Smooth muscle cell of the brain vasculature (primary cell): ENCODE data around the gene ATPAF1.
A peak's percentile ranks its signal among the peaks of the same experiment; 100 is the strongest.

Experiments
- DNase-seq: peaks from one replicate; pipeline ENCODE4 v3.0.0-alpha.2; 2012; ENCODE audit warnings: low read depth, low spot score

ATPAF1 gene

GRCh38 chr1:46616277-46617107 is 51.7 kb downstream of the ATPAF1 start, which contains the start of gene MOB3C:
Gene MOB3C, minus strand, starts transcription at chr1:46616811. Its CDS starts 3,490 bp downstream, at chr1:46613321.
- DNase-seq, result no peak

DNA sequence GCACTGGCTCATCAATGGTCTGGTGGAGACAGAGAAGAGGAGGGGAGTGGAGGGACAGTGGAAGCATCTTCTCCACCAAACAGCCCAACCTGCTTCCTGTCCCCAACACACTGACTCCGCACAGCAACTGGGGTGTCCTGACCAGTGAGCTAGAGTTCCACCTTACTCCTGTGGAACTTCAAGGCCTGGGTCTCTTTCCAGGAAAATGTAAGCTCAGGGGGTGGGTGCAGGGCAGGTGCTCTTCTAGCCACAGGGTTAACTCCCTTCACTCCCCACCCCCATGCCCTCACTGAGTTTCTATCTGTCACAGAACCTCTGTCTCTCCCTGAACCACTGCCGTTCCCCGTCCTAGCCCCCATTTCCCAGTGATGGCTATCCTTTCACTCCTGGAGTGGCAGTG is 52.4 kb downstream of the ATPAF1 start:
- DNase-seq, result no peak

DNA sequence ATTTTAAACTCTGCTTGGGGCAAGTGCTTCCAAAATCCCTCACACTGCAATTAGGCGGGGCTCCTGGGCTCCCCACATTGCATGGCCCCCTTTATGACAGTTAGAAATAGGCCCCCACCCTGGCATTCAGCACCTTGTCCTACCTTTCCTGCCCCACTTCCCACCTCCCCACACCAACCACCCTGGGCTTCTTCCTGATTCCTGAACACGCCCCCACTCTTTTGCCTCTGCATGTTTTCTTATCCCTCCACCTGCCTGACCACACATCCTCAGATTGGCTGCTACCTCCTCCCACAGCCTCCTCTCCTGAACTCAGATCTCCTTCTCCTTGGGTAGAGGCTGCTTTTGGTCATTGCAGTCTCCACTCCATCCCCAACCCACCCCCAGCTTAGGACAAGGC is 53.1 kb downstream of the ATPAF1 start:
- DNase-seq, result no peak

DNA sequence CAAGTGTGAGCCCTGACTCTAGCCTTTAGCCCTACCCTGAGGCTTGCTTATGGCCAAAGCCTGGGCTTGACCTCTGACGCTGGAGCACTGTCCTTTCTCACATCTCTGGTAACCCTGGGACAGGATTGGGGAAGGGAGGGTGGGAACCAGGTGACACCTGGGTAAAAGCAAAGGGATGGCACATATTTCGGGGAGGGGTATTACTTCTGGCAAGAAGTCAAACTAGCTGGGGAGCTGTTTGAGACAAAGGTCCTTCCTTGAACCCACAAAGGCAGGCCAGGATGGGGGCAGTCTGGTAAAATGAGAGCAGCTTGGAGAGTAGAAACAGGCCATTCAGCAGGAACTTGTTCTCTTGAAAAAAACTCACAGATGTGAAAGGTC is 53.6 kb downstream of the ATPAF1 start:
- DNase-seq, result no peak

- DNase-seq, result no peak
Observed at GRCh38 chr1:46613661-46614603, 54.2 kb downstream of the ATPAF1 start.

DNA sequence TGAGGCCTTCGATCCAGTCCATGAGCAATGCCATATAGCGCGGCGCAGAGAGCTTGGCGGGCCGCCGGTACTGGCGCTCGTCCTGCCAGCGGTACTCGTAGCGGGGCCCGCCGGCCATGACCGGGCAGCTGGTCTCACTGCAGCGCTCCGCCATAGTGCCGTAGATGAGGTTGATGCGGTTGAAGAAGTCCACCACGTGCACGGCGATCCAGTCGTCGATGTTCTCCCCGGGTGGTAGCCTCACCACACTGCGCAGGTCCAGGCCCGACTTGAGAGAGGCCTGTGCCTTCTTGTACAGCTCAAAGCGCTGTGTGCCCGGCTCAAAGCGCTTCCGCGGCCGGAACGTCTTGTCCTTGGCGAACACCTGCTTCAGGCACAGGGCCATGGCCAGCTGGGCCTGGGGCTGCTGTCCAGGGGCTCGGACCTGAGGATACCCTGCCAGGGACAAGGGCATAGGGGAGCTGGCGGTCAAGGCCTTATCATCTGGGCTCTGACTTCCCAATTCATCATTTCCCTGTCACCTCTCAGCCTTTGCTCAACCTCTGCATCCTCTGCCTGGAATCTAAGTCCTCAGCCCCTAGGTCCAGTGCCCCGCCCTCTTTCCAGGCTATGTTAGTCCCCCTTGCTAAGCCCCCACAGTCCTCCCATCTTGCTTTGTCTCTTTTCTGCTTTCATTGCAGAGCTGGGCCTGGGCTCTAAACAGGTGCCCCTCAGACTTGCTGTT is 55.1 kb downstream of the ATPAF1 start:
- no peak for DNase-seq

GRCh38 chr1:46611691-46612221 is 56.4 kb downstream of the ATPAF1 start:
- no peak for DNase-seq

GRCh38 chr1:46607345-46608130 is 60.6 kb downstream of the ATPAF1 start:
- no peak for DNase-seq

DNA sequence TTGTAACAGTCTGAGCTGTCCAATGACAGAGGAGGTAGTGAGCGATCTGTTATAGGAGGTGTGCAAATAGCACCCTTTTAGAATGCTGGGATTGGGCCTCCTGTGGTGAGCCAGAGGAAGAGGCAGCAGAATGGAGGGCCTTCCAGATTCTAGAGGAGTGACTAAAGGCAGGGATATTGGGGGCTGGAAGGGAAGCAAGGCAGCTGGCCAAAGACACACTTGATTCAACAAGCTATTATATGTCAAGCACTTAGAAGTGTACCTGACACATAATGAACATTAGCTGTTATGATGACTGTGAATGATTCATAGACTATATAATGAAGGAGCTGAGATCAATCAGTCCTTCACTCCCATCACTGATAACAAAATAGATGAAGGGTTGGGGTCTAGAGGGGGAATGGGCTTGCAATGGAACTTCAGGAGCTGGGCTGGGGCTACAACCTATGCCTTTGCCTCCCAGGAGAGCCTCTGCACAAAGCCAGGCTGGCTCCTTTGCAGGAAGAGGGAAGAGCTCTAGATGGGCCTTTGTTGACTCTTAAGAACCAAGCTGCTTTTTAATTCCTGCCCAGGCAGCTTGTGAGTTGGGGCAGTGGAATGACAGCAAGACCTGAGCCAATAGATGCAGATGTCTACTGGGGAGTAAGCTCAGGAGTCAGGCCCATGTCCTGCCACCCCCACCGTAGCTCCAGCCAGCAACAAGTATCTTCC is 61.8 kb downstream of the ATPAF1 start:
- no peak for DNase-seq

DNA sequence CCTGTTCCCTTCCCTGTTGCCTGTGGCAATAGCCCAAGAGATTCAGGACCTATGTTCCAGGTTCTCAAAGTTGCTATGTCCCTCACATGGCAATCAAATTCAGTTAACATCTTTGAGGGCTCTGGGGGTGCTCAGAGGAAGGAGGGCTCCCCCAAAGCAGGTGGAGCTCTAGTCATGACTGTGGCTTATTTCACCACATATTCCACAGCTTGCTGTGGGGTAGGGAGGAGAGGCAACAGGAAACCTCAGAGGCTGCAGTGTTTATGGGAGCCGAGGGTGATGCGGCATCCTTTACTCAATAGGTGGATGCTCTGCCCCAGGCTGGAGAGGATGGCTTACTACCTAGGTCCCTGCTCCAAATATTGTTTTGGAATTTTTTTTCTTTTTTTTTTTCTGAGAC is 62.9 kb downstream of the ATPAF1 start:
- no peak for DNase-seq

GRCh38 chr1:46603858-46604549 is 64.2 kb downstream of the ATPAF1 start, which contains the start of gene MKNK1:
Gene MKNK1, minus strand, starts transcription at chr1:46604268. Its CDS starts 20,941 bp downstream, at chr1:46583327.
- DNase-seq, result peak; percentile 82

- no peak for DNase-seq
Observed at GRCh38 chr1:46603481-46603857, 64.7 kb downstream of the ATPAF1 start.

DNA sequence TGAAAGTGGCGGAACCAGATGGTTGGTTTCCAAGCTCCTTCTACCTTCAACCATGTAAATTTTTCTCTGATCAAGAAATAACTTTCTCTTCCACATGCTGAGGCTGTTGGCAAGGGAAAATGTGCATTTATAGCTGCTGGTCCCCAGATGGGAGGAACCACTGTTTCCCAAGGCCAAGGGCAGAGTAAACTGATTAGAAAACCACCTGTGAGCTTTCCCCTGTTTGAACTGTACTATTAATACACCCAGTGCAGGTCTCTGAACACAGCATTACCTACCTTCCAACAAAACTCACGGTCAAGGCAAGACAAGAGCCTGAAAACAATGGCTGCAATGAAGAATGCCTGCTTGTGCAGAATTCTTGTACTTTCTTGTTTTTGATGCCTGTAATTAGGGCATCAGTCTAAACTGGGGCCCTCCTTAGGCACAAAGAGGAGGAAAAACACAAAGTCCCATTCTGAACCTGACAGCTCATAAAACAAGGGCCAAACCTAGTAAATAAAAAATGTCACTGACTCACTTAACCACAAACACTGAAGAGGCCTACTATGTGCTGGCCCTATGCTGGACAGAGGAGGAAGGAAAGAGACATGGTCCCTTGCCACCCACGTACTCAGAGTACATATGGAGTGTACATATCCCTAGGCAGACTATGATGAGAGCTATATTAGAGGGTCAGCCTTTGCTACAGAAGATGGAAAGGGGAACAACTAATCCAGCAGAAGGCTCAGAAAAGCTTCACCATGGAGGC is 66.7 kb downstream of the ATPAF1 start:
- DNase-seq, result no peak

DNA sequence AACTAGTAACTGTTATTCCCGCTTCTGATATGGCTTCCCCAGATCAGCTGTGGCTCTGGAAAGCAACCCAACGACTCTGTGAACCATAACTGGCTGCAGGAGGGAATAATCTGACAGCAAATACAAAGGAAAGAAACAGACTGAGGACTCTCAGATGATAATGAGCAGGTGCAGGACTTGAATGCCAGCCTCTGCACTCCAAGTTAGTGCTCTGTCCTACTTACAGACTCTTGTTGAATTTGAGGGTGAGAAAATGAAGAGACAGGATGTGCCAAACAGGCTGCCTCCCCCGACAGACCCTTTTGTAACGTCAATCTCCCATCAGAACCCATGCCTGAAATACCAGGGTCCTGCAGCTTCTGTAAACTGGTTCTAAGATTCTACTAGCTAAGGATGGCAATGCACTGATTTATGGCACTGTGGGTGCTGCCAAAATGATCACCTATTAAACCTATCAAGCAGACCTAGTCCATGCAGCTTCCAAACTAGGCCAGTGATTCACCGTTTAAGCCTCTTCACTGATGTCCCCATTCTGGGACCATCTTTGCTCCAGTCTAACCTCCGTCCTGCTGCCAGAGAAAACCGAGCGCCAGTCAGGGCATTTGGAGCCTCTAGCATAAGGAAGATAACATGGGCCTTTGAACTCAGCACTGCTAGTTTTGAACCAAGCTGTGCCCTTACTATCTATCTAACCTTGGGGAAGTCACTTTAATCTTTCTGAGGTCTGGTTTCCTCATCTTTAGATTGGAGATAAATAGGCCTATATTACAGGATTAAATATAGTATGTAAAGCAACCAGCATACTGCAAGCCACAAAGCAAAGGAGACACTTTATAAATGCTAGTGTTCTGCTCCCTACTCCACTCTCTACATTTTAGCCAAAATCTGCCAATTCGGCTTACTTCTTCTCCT is 68.8 kb downstream of the ATPAF1 start:
- DNase-seq, result no peak

- no peak for DNase-seq
Observed at GRCh38 chr1:46596846-46597245, 71.3 kb downstream of the ATPAF1 start.

GRCh38 chr1:46596036-46596435 is 72.1 kb downstream of the ATPAF1 start:
- DNase-seq, result no peak

- DNase-seq, result no peak
Observed at GRCh38 chr1:46595127-46595526, 73.0 kb downstream of the ATPAF1 start.

- no peak for DNase-seq
Observed at GRCh38 chr1:46594063-46594462, 74.1 kb downstream of the ATPAF1 start.
